G401.6 (cell line): ENCODE measurements around the gene R3HDML.
"Not testable (repeated sequence)": the region's sequence is repeated elsewhere in the genome, so short reads cannot be mapped to it uniquely, and the experiment has no call there.

Experiments used
- FAIRE-seq: peaks from 2 replicates; lab custom pipeline; 2012; peaks lifted over from hg19 to GRCh38; lab: Jason Lieb, UNC

The R3HDML gene, protein sequence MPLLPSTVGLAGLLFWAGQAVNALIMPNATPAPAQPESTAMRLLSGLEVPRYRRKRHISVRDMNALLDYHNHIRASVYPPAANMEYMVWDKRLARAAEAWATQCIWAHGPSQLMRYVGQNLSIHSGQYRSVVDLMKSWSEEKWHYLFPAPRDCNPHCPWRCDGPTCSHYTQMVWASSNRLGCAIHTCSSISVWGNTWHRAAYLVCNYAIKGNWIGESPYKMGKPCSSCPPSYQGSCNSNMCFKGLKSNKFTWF

DNA sequence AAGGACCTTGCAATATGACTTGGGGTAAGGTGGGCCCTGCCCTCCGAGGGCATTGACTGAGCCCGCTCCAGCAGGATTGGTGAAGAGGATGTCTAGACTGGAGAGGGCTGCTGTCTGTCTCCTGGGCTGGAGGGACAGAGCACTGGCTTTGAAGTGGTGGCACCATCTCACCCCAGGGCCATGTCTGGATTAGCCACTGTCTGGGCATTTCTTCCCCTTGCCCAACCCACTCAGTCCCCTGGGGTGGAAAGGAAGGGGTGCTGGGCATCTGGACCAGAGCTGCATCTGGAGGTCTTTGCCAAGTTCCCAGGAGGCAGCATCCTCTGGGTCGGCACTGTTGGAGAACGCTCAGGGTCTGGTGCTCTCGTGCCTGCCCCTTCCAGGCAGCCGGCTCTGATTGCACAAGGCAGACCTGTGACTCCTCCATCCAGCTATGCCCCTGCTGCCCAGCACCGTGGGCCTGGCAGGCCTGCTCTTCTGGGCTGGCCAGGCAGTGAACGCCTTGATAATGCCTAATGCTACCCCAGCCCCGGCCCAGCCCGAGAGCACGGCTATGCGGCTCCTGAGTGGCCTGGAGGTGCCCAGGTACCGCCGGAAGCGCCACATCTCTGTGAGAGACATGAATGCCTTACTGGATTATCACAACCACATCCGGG is at the start of gene R3HDML:
TSS of gene R3HDML (plus strand) at position 319 of the 656 bp plus-strand sequence. CDS start at position 434, 115 bp downstream.
- no peak for FAIRE-seq

- no peak for FAIRE-seq
Observed at GRCh38 chr20:44287272-44288097, 49.4 kb upstream of the R3HDML start.

- no peak for FAIRE-seq
Observed at GRCh38 chr20:44288252-44288651, 48.6 kb upstream of the R3HDML start.

GRCh38 chr20:44291754-44292153 is 45.1 kb upstream of the R3HDML start:
- FAIRE-seq: no peak

DNA sequence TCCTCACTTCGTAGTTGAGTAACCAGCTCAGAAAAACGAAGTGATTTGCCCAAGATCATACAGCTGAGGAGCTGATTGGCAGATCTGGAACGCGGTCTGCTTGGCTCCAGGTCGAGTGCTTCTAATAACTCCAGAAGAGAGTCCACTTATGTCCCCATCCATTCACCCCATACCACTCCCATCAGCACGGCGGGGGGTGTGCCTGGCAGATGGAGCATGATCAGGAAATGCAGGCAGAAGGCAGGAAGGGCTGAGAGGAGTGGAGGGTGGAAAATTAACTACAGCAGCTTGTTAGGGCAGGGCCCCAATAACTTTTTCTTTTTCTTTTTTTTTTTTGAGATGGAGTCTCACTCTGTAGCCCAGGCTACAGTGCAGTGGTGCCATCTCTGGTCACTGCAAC is 40.8 kb upstream of the R3HDML start:
- FAIRE-seq: no peak

- no peak for FAIRE-seq
Observed at GRCh38 chr20:44297721-44298120, 39.1 kb upstream of the R3HDML start.

DNA sequence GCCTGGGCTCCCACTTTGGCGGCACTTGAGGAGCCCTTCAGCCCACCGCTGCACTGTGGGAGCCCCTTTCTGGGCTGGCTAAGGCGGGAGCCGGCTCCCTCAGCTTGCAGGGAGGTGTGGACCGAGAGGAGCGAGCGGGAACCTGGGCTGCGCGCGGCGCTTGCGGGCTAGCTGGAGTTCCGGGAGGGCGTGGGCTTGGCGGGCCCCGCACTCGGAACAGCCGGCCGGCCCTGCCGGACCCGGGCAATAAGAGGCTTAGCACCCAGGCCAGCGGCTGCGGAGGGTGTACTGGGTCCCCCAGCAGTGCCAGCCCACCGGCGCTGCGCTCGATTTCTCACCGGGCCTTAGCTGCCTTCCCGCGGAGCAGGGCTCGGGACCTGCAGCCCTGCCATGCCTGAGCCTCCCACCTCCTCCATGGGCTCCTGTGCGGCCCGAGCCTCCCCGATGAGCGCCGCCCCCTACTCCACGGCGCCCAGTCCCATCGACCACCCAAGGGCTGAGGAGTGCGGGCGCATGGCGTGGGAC is 37.8 kb upstream of the R3HDML start:
- FAIRE-seq: not testable (repeated sequence)

DNA sequence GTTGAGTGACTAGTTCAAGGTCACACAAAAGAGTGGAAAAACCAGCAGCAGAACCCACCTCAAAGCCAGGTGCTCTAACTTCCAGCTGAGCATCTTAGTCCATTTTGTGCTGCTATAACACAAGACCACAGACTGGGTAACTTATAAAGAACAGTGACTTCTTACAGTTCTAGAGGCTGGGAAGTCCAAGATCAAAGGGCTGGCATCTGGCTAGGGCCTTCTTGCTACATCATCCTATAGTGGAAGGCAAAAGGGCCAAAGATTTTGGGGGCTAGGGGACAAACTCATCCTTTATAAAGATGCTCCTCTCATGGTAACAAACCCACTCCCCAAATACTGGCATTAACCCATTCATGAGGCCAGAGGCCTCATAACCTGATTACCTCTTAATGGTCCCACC is 35.6 kb upstream of the R3HDML start:
- no peak for FAIRE-seq

- FAIRE-seq: no peak
Observed at GRCh38 chr20:44302026-44302669, 34.7 kb upstream of the R3HDML start.

GRCh38 chr20:44302736-44303135 is 34.1 kb upstream of the R3HDML start:
- FAIRE-seq: no peak

GRCh38 chr20:44304383-44304782 is 32.5 kb upstream of the R3HDML start:
- no peak for FAIRE-seq

- FAIRE-seq: no peak
Observed at GRCh38 chr20:44306927-44307326, 29.9 kb upstream of the R3HDML start.

DNA sequence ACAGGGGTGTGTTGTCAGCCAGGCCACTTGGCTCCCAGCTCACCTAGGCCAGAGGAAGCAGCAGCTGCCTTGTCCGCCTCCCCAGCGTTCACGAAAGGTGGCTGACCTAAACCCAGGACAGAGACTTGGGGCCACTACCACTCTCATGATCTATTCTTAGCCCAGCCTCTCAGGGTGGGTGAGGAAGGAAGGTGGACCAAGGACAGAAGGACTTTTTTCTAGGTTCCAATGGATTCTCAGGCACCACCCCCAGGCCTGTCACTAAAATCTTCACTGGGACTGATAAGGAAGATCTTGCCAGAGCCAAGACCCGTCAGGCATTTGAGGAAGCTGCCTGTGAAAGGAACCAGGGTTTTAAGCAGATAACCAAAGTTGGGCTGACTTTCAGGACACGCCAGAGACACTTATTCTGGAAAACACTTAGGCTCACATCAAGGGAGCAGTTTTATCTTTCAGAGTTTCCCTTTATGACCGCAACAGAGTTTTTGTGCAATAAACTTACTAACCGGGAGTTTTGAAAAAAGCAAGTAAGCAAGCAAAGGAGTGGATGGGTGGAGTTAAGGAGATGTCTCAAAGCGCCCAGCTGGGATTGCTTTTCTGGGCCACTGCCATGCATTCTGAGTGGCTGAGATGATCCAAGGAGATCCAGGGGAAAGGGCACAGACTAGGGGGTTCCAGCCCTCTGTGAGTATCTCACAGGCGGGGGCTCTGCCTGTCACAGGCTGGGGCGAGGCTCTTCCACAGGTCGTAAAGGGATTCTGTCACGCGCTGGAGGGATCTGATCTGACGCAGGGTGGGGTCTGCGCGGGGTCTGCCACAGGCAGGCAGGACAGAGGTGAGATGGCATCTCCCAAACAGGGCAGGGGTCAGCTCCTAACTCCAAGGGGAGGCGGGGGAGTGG is 26.8 kb upstream of the R3HDML start:
- no peak for FAIRE-seq

- FAIRE-seq: peak; percentile 72
Observed at GRCh38 chr20:44310664-44311639, 25.9 kb upstream of the R3HDML start, which contains the start of gene FITM2. Gene FITM2 (minus strand): TSS chr20:44311202. CDS start chr20:44311148, 54 bp downstream.

DNA sequence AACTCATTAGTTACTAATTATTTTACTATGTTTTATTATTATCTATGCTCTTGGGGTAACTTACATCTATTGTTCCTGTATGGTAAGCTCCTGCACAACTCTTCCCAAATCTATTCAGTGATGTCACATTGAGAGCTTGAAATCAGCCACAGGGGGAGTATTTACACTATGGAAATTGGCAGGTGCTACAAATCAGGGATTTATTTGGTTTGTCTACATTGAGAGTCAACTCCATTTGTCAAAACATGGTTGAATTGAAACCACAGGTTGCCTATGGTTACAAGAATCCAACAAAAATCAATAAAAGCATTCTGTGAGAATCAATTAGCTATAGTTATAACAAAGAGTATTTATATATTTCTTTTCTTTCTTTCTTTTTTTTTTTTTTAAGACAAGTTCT is 22.0 kb upstream of the R3HDML start:
- no peak for FAIRE-seq

DNA sequence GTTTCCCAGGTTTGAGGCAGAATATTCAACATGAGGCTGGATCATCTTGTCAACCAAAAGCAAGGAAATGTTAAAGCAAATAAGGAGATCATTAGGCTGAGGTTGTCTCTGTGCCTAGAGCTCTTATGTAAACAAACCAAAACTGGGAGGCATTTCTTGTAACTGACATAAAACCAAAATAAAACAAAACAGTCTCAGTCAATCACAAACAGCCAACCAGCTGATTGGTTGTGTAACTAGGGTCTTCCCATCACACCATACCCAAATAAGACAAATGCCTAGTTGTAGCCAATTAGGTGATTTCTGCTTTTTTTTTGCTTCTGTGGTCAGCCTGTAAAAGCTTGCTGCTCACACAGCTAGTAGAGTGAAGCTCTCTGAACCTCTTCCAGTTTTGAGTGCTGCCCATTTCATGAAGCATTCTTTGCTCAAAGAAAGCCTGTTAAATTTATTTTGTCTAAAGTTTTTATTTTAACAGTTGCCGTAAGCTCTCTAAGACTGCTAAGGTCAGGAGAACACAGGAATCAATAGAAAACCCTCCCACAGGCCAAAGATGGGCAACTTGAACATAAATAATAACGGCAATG is 16.9 kb upstream of the R3HDML start:
- no peak for FAIRE-seq

DNA sequence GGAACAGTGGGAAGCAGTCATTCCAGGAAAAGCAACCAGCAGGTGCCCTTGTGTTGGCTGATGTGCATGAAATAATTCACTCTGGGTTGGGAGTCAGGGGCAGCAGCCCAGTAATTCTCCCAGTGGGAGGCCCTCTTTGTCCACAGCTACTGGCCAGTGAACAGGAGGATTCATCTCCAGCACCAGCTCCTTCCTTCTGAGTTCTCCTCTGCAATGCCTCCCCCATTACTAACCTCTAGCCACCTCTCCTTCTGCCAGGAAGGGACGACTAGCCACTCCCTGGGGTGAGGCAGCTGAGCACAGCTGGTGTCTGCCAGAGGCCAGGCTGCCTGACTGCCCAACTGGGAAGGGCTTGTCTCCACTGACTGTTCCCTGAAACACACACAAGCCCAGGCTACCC is 12.5 kb upstream of the R3HDML start:
- no peak for FAIRE-seq

DNA sequence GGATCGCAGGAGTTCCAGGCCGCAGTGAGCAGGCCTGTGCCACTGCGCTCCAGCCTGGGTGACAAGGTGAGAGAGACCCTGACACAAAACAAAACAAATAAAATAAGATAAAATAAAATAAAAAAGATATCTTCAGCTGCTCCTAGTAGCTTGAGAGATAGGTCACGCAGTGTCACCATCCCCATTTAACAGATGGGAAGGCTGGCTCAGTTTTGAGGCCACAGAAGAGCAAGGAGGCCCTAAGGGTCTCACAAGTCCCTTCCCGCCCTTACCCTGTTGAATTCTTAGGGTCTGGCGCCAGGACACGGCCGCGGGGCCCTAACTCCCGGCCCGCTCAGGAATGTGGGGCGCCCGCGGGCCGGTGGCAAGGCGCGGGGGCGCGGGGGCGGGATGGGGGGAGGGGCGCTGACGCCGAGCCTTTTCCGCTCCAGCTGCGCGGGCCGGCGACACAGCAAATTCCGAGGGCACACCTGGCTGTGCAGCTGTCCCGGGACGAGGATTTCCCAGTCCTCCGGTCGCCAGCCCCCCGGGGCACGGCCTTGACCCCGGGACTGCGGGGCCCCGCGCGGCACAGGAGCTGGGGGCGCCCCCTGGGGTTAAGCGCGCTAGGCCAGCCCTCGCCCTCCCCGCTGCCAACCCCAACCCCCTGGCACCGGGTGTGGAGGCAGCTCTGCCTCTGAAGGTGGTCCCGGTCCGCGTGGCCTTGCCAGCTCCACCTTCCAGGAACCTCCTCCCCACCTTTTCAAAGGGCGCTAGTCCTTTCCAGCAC is 10.3 kb upstream of the R3HDML start:
- no peak for FAIRE-seq

GRCh38 chr20:44327748-44328147 is 9.1 kb upstream of the R3HDML start:
- not testable (repeated sequence) for FAIRE-seq
